Stomach (tissue), 4 donors: ENCODE measurements around the gene TNS3.

Experiments used
- POLR2A ChIP-seq, 4 donors: fragments of 450-650 bp; IDR thresholded peaks; one replicate each; pipeline ENCODE4 v1.6.1; 2016; ENCODE audit warnings: antibody characterized with exemption in 4 of 4, control low read depth in 2 of 4, mild to moderate bottlenecking in 1 of 4, moderate library complexity in 1 of 4
- TF ChIP-seq, protein P1 (sequence below), 7 experiments: fragments of 450-650 bp in 4 of 7; fragments of 200-600 bp in 3 of 7; sonication (generic) in 3 of 7; IDR thresholded peaks; one replicate each; pipeline ENCODE4 v1.5.1; 2016 to 2019; ENCODE audit warnings: antibody characterized with exemption in 7 of 7, control low read depth in 2 of 7, mild to moderate bottlenecking in 1 of 7

DNA sequence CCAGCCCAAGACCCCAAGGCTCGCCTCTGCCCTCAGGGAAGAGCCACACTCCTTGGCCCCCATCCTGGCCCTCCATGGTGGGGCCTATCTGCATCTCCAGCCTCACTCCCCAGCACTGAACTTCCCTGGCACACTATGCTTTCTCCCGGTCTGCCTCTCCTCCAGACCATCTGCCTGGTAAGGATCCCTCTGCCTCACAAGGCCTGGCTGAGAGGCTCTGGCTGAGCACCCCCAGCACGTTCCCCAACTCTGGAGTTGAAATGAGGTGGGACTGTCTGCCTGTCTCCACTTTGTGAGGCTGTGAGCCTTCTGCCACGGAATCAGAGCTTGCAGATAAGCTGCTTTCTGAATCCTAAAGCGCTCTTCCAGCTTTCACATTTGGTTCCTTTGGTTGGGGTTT, 220.7 kb downstream of the TNS3 start:
- TF ChIP-seq, protein P1, sequence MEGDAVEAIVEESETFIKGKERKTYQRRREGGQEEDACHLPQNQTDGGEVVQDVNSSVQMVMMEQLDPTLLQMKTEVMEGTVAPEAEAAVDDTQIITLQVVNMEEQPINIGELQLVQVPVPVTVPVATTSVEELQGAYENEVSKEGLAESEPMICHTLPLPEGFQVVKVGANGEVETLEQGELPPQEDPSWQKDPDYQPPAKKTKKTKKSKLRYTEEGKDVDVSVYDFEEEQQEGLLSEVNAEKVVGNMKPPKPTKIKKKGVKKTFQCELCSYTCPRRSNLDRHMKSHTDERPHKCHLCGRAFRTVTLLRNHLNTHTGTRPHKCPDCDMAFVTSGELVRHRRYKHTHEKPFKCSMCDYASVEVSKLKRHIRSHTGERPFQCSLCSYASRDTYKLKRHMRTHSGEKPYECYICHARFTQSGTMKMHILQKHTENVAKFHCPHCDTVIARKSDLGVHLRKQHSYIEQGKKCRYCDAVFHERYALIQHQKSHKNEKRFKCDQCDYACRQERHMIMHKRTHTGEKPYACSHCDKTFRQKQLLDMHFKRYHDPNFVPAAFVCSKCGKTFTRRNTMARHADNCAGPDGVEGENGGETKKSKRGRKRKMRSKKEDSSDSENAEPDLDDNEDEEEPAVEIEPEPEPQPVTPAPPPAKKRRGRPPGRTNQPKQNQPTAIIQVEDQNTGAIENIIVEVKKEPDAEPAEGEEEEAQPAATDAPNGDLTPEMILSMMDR (IDR thresholded peaks at IDR 0.05): no peak
- no peak for TF ChIP-seq POLR2A (IDR thresholded peaks at IDR 0.05)
